ENCODE results near the gene NPPA. TPM values are rescaled to one million over a fixed set of nuclear protein-coding genes. Genes with fewer than 3 reads are reported as not detected.

The NPPA gene
- total RNA-seq, 1 experiment from 2014 or later, result not detected

GRCh38 chr1:11796036-11796828, 51.4 kb downstream of the NPPA start:
- WGBS (ENCODE audit: extremely low coverage, insufficient read length, low lambda C conversion rate), result no CpG with 5 or more reads among the region's 15 CpGs
- Histone ChIP-seq H3K27ac (ENCODE audit: insufficient read length, low read depth, low read length) (no peak overlapping the region), H3K18ac (ENCODE audit: insufficient read length, low read depth, low read length) (no peak overlapping the region), H2BK12ac (ENCODE audit: insufficient read length, low read depth, low read length) (no peak overlapping the region), H4K20me1 (ENCODE audit: control insufficient read depth, insufficient read depth, insufficient read length) (no peaks in the 10 kb centered on the region), H2AK5ac (ENCODE audit: insufficient read length, low read length) (no peak overlapping the region), H2BK15ac (ENCODE audit: low read depth, low read length) (no peak overlapping the region), H2BK20ac (ENCODE audit: low read depth, low read length, poor library complexity, severe bottlenecking) (no peak overlapping the region), H3T11ph (ENCODE audit: low read length) (no peak overlapping the region), H3K79me1 (ENCODE audit: insufficient read depth, low read depth, low read length, poor library complexity, severe bottlenecking) (no peaks in the 10 kb centered on the region), H3K4me1 (ENCODE audit: insufficient read depth, low read length) (no peaks in the 10 kb centered on the region), H3K79me2 (ENCODE audit: insufficient read depth, low read length) (no peaks in the 10 kb centered on the region), H3K4me2 (ENCODE audit: insufficient read depth, insufficient read length, low read length) (no peak overlapping the region), H4K8ac (replicated peaks; ENCODE audit: insufficient read length, low read depth, low read length) (no peak overlapping the region), H3K14ac (ENCODE audit: insufficient read depth, low read length) (no peak overlapping the region), H3K9ac (ENCODE audit: extremely low read depth, insufficient read length, low read length) (no peak overlapping the region), H3K23ac (ENCODE audit: insufficient read length, low read depth, low read length) (no peak overlapping the region), H3K9me3 (ENCODE audit: control insufficient read depth, low read depth, low read length) (no peaks in the 10 kb centered on the region), H2BK5ac (ENCODE audit: insufficient read length, low read length) (no peak overlapping the region), H2AFZ (ENCODE audit: low read length) (no peak overlapping the region), H2BK120ac (ENCODE audit: low read depth, low read length, poor library complexity, severe bottlenecking) (no peak overlapping the region), H4K91ac (ENCODE audit: insufficient read length, low read depth, low read length) (no peak overlapping the region), H4K5ac (ENCODE audit: insufficient read length, low read depth, low read length) (no peak overlapping the region), H3K27me3 (ENCODE audit: insufficient read depth, low read length) (no peaks in the 10 kb centered on the region), H3K4ac (ENCODE audit: low read depth, low read length) (no peak overlapping the region), H3K56ac (ENCODE audit: insufficient read length, low read depth, low read length) (no peak overlapping the region), H3K23me2 (ENCODE audit: insufficient read length, low read depth, low read length, poor library complexity, severe bottlenecking) (no peaks in the 10 kb centered on the region)
- H3K27ac Mint-ChIP-seq, result no peak overlapping the region
- H3K4me3 Mint-ChIP-seq, result no peak overlapping the region
- no peaks in the 10 kb centered on the region for H3K27me3 Mint-ChIP-seq (ENCODE audit: low read depth)
- H3K9me3 Mint-ChIP-seq, result no peaks in the 10 kb centered on the region
- DNase-seq, result no peak
- no peaks in the 10 kb centered on the region for H3K4me1 Mint-ChIP-seq
- peaks cover 19 to 58% (median 47%) of the 10 kb centered on the region in 3 experiments; a peak in 6 of 7 replicates for H3K36me3 Mint-ChIP-seq (ENCODE audit: insufficient read depth in 1 of 3, low read depth in 3 of 3)
- TF ChIP-seq, protein P1, sequence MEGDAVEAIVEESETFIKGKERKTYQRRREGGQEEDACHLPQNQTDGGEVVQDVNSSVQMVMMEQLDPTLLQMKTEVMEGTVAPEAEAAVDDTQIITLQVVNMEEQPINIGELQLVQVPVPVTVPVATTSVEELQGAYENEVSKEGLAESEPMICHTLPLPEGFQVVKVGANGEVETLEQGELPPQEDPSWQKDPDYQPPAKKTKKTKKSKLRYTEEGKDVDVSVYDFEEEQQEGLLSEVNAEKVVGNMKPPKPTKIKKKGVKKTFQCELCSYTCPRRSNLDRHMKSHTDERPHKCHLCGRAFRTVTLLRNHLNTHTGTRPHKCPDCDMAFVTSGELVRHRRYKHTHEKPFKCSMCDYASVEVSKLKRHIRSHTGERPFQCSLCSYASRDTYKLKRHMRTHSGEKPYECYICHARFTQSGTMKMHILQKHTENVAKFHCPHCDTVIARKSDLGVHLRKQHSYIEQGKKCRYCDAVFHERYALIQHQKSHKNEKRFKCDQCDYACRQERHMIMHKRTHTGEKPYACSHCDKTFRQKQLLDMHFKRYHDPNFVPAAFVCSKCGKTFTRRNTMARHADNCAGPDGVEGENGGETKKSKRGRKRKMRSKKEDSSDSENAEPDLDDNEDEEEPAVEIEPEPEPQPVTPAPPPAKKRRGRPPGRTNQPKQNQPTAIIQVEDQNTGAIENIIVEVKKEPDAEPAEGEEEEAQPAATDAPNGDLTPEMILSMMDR (conservative IDR thresholded peaks at IDR 0.05), result no peak

Other genes with a start within 250 kb of the NPPA start
- 28.9 and 30.6 TPM in 2 replicates for gene FBXO2, start 193.4 kb downstream of the NPPA start, total RNA-seq (2021)
- gene FBXO44, start 192.9 kb downstream of the NPPA start, total RNA-seq (2021), result 21.4 and 24.5 TPM in 2 replicates
- 0.94 and 1.1 TPM in 2 replicates for gene FBXO6, start 183.6 kb downstream of the NPPA start, total RNA-seq (2021)
- gene MAD2L2, start 166.6 kb downstream of the NPPA start, total RNA-seq (2021), result 283 and 289 TPM in 2 replicates
- 20.1 and 20.5 TPM in 2 replicates for gene DRAXIN, start 156.1 kb downstream of the NPPA start, total RNA-seq (2021)
- 58.8 and 60.9 TPM in 2 replicates for gene AGTRAP, start 111.6 kb downstream of the NPPA start, total RNA-seq (2021)
- 0.39 TPM in 1 of 2 replicates, not detected in the other for gene C1orf167, start 85.6 kb downstream of the NPPA start, total RNA-seq (2021)
- 18.2 and 18.4 TPM in 2 replicates for gene MTHFR, start 41.8 kb downstream of the NPPA start, total RNA-seq (2021)
- 20.5 and 20.7 TPM in 2 replicates for gene CLCN6, start 41.6 kb downstream of the NPPA start, total RNA-seq (2021)
- 0.35 TPM in 1 of 2 replicates, not detected in the other for gene NPPB, start 11.2 kb upstream of the NPPA start, total RNA-seq (2021)
- 45.7 and 46.8 TPM in 2 replicates for gene KIAA2013, start 78.6 kb upstream of the NPPA start, total RNA-seq (2021)
- gene PLOD1, start 86.9 kb upstream of the NPPA start, total RNA-seq (2021), result 57.0 TPM in 2 replicates
- 61.4 and 63.3 TPM in 2 replicates for gene MFN2, start 132.7 kb upstream of the NPPA start, total RNA-seq (2021)
- 52.3 and 54.1 TPM in 2 replicates for gene MIIP, start 171.7 kb upstream of the NPPA start, total RNA-seq (2021)
- 2.9 and 3.2 TPM in 2 replicates for gene TNFRSF8, start 215.5 kb upstream of the NPPA start, total RNA-seq (2021)

Measured in H9 (cell line).